ENCODE data around the gene STIM2.
"Not testable (repeated sequence)": the region's sequence is repeated elsewhere in the genome, so short reads cannot be mapped to it uniquely, and the experiment has no call there.

Gene STIM2

GRCh38 chr4:26892480-26893150, 32.0 kb downstream of the STIM2 start:
- no peak for TF ChIP-seq CTCF (IDR thresholded peaks at IDR 0.05; ENCODE audit: low read depth, low read length, missing control alignments)
- no peak overlapping the region for H3K4me3 ChIP-seq (replicated peaks; ENCODE audit: low read depth, low read length)
- no peak for DNase-seq (ENCODE audit: extremely low read depth, low read depth)

- DNase-seq (ENCODE audit: extremely low read depth, low read depth) = no peak
- no peak for TF ChIP-seq CTCF (IDR thresholded peaks at IDR 0.05; ENCODE audit: low read depth, low read length, missing control alignments)
- no peak overlapping the region for H3K4me3 ChIP-seq (replicated peaks; ENCODE audit: low read depth, low read length)
These were observed 32.9 kb downstream of the STIM2 start for GRCh38 chr4:26893491-26893890.

- not testable (repeated sequence) for DNase-seq (ENCODE audit: extremely low read depth, low read depth); H3K4me3 ChIP-seq (replicated peaks; ENCODE audit: low read depth, low read length)
These were observed 34.2 kb downstream of the STIM2 start for GRCh38 chr4:26894881-26895280.

- H3K4me3 ChIP-seq (replicated peaks; ENCODE audit: low read depth, low read length) = no peak overlapping the region
- DNase-seq (ENCODE audit: extremely low read depth, low read depth) = no peak
These were observed 36.0 kb downstream of the STIM2 start for GRCh38 chr4:26896636-26897035.

DNA sequence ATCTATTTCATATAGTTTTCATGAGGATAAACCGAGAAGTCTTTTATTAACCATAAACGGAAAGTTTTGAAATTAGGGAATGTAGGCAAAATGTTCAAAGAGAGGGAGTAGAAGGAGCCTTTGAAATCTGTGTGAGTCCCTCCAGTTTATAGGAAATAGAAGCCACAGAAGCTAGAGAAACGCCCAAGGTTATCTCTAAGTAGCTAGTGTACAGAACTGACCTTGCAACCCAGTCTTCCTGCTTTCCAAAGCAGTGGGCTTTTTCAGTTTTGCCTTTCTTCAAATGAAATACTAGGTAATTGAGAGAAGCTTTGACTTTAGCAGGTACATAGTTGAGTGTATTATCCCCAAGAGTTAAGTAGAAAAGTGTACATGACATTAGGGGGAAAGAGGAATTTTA, 39.4 kb downstream of the STIM2 start:
- no peak for DNase-seq (ENCODE audit: extremely low read depth, low read depth)
- no peak overlapping the region for H3K4me3 ChIP-seq (replicated peaks; ENCODE audit: low read depth, low read length)
- no peak for TF ChIP-seq CTCF (IDR thresholded peaks at IDR 0.05; ENCODE audit: low read depth, low read length, missing control alignments)

More at GRCh38 chr4:26896636-26897035, 36.0 kb downstream of the STIM2 start:
- no peak for TF ChIP-seq CTCF (IDR thresholded peaks at IDR 0.05; ENCODE audit: low read depth, low read length, missing control alignments)

GRCh38 chr4:26900765-26901164, 40.1 kb downstream of the STIM2 start:
- DNase-seq (ENCODE audit: extremely low read depth, low read depth) = no peak

GRCh38 chr4:26905172-26905571, 44.5 kb downstream of the STIM2 start:
- DNase-seq (ENCODE audit: extremely low read depth, low read depth) = no peak
- no peak for TF ChIP-seq CTCF (IDR thresholded peaks at IDR 0.05; ENCODE audit: low read depth, low read length, missing control alignments)
- no peak overlapping the region for H3K4me3 ChIP-seq (replicated peaks; ENCODE audit: low read depth, low read length)

More at GRCh38 chr4:26900765-26901164, 40.1 kb downstream of the STIM2 start:
- no peak for TF ChIP-seq CTCF (IDR thresholded peaks at IDR 0.05; ENCODE audit: low read depth, low read length, missing control alignments)
- H3K4me3 ChIP-seq (replicated peaks; ENCODE audit: low read depth, low read length) = no peak overlapping the region
